NCI-H2196 treated with DMSO at 0.1 percent for 48 hours (cell line): ENCODE data around the gene CPLX1.
"Not testable (repeated sequence)": the region's sequence is repeated elsewhere in the genome, so short reads cannot be mapped to it uniquely, and the experiment has no call there.

ENCODE experiments used
- DNase-seq: peaks from one replicate; lab custom pipeline; 2025; ENCODE audit not compliant: unreplicated experiment; lab: John Stamatoyannopoulos, UW

Gene CPLX1

GRCh38 chr4:780255-780654 is 45.7 kb downstream of the CPLX1 start:
- DNase-seq: not testable (repeated sequence)

DNA sequence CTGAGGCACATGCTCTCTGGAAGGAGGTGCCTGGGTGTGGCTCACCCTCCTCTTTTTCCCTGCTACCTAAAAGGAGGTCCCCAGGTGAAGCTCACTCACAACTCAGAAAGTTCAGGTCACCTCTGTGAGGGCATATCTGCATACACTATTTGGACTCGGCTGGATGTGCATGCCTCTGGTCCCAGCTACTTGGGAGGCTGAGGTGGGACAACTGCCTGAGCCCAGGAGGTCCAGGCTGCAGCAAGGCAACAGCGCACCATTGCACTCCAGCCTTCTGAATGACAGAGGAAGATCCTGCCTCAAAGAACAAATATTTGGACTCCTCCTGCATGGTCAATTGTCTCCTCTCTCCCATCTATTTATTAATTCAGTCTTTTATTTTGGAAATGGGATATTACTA is 46.4 kb downstream of the CPLX1 start:
- DNase-seq: no peak

- DNase-seq: no peak
These were observed 48.2 kb downstream of the CPLX1 start for GRCh38 chr4:777520-778262.

DNA sequence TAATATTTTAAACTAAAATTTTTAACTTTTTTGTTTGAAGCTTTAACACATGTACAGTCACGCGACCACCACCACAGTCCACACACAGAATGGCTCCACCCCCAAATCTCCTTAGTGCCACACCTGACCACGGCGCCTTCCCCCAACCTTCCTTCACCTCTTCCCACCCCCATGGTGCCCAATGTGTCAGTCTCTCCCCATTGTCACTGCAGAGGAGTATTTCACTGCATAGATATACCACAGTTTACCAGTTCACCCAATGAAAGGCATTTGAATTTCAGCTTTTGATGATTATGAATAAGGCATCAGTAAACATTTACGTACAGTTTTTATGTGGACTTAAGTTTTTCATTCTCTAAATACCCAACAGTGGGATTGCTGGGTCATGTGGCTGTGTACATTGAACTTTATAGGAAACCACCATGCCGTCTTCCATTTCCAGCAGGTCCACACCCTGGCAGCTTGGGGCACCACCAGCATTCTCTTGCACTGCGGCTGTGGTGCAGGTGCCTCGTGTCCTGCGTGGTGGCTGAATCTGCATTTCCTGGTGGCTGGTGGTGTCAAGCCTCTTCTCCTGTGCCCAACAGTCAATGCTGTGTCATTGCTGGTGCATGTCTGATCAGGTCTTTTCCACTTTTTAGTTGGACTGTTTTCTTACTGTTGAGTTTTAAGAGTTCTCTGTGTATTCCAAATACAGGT is 49.0 kb downstream of the CPLX1 start:
- DNase-seq: no peak

- DNase-seq: not testable (repeated sequence)
These were observed 50.4 kb downstream of the CPLX1 start for GRCh38 chr4:775485-775884.

GRCh38 chr4:774419-775092 is 51.4 kb downstream of the CPLX1 start:
- not testable (repeated sequence) for DNase-seq

DNA sequence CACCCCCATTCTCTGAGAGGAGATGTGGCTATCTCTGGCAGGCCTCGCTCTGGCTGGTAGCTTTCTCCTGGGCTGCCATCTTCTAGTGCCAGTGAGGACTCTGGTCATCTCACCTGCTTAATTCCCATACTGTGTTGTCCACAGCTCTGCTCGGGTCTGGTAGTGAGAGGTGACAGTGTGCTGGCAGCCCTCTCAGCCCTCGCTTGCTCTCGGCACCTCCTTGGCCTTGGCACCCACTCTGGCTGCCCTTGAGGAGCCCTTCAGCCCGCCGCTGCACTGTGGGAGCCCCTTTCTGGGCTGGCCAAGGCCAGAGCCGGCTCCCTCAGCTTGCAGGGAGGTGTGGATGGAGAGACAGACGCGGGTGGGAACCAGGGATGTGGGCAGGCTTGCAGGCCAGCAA is 52.7 kb downstream of the CPLX1 start:
- no peak for DNase-seq

- DNase-seq: no peak
These were observed 53.2 kb downstream of the CPLX1 start for GRCh38 chr4:772776-773175.

GRCh38 chr4:772118-772517 is 53.8 kb downstream of the CPLX1 start:
- DNase-seq: no peak

DNA sequence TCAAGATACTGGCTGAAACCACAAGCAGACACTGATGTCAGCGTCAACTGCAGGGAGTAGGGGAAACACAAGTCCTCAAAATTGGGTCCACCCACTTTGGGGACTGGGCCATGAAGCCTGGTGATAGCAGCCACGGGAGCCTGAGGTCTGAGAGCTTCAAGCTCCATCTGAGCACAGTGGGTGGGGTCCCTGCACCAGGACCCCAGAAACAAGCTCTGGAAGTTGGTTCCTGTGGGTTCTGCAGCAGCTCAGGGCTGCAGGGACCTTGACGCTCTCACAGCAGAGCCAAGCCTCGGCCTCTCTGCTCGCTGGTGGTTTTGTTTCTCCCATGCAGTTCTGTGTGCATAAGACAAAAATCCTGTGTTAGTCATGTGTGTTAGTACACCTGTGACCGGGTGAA is 54.5 kb downstream of the CPLX1 start:
- DNase-seq: no peak

- DNase-seq: no peak
These were observed 55.9 kb downstream of the CPLX1 start for GRCh38 chr4:770022-770421.

GRCh38 chr4:769511-769910 is 56.4 kb downstream of the CPLX1 start:
- DNase-seq: no peak

DNA sequence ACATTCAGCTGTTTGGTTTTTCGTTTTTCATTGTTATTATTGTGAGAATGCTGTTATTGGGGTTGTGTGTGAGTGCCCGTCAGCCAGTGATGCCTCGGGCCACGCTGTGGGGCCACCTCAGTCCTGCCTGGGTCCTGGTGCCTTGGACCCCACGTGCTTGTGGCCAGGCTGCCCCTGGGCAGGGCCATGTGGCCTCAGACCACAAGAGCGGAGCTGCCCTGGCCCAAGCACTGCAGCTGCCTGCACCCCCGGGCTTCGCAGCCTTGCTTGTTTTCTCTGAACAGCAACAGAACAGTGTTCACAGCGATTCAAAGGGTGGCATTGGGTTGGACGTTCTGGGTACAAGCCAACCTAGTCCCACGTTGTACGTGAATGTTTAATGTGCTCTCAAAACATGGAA is 56.9 kb downstream of the CPLX1 start:
- DNase-seq: no peak

DNA sequence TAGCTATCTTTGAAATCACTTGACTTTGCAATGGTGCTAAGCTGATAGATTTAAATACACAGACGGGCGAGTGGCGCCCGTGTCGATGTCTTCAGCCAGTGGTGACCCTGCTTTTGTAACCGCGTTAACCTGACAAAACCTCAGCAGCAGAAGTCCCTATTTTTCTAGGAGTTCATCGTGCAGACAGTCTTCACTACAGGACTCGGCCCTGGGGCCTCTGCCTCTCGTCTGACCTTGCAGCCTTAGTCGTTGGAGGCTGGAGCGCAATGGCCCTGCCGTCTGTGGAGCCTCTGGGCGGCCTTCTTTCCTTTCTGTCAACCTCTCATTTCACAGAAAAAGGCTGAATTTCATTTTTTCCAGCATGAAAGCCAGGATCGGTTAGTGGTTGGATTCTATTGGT is 57.9 kb downstream of the CPLX1 start:
- DNase-seq: no peak

GRCh38 chr4:766559-767283 is 59.2 kb downstream of the CPLX1 start:
- DNase-seq: no peak

DNA sequence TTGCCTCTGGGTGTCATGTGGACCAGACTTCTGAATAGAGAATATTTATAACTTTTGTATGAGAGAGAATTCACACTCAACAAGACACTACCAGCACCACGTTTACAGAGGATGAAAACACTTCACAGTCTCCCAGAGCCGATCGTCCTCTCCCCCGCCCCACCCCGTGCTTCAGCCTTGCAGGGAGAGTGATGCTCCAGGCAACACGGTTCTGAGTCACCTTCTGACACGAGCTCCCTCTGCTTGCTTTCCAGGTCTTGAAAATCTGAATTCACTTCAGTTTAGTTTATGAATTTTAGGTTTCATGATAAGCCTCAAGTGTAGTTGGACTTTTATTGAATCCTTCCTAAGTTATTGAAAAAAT is 59.8 kb downstream of the CPLX1 start:
- DNase-seq: no peak

DNA sequence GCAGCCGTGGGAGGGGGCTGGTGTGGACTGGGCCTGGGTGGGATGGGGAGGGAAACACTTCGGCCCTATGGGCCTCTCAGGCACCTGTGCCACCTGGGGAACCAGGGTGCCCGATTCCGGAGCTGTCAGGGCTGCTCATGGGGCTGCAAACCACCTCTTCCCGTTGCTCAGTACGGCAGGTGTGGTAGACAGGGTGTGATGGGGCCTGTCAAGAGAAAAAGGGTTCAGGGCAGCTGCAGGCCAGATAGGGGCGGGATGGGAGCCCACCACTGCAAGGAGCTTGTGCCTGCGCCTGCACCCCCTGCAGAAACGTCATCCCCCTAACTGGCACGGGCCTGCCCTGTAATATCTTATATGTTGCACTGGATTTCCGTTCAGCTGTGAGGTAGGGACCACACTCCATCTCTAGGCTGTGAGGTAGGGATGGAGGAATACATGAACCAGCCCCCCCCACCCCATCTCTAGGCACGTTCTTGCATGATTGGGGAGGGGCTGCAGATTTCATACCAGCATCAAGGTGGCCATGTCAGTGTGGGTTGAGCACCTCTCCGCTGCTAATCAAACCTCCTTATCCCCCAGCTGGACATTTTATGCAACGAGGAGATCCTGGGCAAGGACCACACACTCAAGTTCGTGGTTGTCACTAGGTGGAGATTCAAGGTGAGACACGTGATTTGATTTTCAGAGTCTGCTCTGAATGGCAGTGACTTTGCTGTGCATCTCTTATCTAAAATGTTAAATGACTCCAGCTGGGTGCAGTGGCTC is 61.3 kb downstream of the CPLX1 start:
- no peak for DNase-seq

GRCh38 chr4:763922-764321 is 62.0 kb downstream of the CPLX1 start:
- no peak for DNase-seq

GRCh38 chr4:763191-763810 is 62.6 kb downstream of the CPLX1 start:
- no peak for DNase-seq
